NOMO-1 treated with dmso at 0.1 percent for 144 hours (cell line): ENCODE measurements around the gene GRHPR.
A peak's percentile ranks its signal among the peaks of the same experiment; 100 is the strongest.
"Not testable (repeated sequence)": the region's sequence is repeated elsewhere in the genome, so short reads cannot be mapped to it uniquely, and the experiment has no call there.

Source experiments
- DNase-seq: peaks from one replicate; lab custom pipeline; 2025; ENCODE audit not compliant: unreplicated experiment; lab: John Stamatoyannopoulos, UW

GRHPR gene

DNA sequence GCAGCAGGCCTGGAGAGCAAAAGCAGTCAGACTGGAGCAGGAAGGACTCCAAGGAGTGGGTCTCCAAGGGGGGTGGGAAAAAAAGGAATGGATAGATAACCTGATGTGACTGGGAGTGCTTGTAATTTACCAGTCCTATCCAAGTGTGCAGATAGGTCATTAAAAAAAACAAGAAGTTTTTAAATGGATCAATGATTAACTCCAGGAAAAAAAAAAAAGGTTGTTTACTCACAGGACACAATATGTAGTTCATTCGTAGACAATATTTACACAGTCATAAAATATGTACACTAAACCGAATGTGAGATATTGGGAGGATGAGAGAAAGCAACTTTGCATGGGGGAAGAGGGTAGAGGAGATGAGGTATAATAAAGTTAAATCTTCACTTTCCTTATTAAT, 22.4 kb downstream of the GRHPR start:
- no peak for DNase-seq

DNA sequence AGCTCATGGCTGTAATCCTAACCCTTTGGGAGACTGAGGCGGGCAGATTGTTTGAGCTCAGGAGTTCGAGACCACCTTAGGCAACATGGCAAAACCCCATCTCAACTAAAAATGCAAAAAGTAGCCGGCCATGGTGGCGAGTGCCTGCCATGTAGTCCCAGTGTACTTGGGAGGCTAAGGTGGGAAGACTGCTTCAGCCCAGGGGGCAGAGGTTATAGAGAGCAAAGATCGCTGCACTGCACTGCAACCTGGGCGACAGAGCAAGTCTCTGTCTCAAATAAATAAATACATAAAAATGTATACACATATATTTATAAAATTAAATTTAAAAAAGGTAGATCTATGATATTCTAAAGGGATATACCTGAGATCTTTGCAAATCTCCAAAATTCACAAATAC, 23.3 kb downstream of the GRHPR start:
- DNase-seq: no peak

DNA sequence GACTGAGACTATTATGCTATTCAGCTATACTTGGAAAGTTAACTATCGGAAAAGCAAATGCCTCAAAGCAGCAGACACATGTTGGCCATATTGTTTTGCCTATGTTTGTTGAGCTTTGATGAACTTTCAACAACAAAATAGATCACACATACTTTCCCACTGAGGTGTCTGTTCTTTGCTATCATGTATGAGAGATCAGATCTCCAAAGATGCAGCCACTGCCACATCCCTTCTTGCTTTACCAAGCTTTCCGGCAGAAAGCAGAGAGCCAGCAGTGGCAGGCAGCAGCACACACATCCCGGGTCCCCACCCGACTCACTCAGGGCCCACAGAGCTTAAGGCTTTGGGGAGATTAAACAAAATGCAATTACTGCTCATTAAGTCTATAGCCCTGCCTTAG, 23.9 kb downstream of the GRHPR start:
- no peak for DNase-seq

DNA sequence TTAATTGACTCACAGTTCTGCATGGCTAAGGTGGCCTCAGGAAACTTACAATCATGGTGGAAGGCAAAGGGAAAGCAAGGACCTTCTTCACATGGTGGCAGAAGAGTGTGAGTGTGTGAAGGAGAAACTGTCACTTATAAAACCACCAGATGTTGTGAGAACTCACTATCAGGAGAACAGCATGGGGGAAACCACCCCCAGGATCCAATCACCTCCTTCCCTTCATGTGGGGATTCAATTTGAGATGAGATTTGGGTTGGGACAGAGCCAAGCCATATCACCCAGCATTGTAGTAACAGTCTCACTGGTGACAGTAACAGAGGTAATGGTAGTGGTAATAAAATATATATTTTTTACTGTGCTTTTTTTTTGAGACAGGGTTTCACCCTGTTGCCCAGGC, 24.6 kb downstream of the GRHPR start:
- no peak for DNase-seq

DNA sequence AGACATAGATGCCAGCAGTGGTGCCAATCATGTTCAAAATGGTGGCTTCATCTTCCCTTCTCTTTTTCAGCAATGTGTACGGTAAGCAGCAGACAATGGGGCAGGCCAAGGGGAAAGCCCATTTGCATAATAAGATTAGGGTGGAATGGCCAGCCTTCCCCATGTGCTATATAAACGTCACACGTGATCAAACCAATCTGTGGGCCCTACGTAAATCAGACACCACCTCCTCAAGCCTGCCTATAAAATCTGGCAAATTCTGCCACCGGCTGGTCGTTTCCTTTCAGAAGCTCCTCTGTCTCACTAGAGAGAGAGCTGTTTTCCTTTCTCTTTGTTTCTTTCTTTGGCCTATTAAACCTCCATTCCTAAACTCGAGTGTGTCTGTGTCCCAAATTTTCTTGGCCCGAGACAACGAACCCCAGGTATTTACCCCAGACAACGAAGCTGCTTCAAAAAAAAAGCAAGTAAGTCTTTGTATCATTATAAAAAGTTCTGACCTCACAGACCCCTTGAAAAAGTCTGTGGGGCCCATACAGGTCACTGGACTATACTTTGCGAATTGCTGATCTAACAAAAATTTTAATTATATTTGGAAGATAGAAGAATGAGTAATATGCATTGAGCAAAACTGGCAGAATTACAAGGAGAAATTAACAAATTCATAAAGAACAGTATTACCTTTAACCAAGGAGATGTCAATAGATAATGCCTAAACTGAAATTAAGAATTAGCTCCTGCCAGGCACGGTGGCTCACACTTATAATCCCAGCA, 27.6 kb downstream of the GRHPR start:
- no peak for DNase-seq

DNA sequence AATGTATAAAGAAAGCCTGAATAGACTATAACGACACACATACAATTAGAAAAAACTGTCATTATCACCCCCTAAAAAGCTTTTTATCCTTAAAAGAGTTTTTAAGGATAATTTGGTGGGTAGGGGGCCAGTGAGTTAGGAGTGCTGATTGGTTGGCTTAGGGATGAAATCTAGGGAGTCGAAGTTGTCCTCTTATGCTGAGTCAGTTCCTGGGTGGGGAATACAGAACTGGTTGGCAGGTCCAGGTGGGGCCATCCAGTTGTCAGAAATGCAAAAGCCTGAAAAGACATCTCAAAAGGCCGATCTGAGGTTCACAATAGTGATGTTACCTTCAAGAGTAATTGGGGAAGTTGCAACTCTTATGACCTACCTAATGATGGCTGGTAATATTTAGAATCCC, 29.1 kb downstream of the GRHPR start:
- DNase-seq: no peak

DNA sequence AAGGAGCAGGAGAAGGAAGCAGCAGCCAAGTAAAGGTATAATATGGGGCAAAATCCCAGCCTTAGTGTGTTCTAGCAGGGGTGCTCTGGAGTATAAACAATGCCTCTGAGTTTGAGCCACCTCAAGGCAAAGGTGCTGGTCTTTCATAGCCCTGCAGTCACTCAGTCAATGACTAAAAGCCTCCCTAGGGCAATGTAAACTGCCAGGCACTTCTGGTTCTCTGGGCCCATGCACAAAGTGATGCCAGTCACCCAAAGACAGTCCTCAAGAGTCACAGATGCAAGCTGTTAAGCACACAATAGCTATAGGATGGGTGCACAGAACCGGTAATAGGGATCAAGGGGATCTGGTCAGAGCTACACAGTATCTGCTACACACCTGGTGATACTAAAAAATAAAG, 30.1 kb downstream of the GRHPR start:
- no peak for DNase-seq

DNA sequence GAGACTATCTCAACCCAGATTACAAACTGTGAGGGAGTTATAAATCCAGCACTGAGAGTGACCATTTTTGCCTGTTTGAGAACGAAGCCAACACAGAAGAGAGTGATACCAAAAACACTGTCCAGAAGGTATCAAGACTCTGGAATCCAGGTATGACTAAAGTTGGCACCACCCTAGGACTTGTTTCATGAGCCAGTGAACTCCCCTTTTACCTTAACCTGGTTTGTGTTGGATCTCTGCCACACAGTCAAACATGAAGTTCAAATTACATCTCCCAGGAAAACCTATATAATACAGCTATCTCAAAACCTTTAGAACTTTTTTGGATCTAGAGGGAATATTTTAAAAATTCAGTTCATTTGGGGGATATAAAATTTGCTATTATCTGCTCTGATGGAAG, 31.3 kb downstream of the GRHPR start:
- no peak for DNase-seq

DNA sequence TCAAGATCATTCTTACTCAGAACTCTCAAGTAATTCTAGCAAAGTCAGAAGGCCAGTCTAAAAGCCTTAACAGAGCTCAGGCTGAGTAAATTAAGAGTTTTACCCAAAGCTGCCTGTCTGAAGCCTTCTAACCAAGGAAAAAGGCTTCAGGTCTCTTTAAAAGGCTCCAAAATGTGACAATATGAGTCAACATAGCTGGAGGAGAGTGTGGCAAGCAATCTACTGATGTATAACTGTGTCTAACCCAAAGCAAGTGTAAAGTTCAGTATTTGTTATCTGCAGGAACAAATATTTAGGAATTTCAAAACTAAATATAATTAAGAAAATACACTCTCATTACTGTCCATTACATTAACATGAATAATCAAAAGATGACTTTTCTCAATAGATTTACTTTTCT, 31.7 kb downstream of the GRHPR start:
- DNase-seq: no peak

DNA sequence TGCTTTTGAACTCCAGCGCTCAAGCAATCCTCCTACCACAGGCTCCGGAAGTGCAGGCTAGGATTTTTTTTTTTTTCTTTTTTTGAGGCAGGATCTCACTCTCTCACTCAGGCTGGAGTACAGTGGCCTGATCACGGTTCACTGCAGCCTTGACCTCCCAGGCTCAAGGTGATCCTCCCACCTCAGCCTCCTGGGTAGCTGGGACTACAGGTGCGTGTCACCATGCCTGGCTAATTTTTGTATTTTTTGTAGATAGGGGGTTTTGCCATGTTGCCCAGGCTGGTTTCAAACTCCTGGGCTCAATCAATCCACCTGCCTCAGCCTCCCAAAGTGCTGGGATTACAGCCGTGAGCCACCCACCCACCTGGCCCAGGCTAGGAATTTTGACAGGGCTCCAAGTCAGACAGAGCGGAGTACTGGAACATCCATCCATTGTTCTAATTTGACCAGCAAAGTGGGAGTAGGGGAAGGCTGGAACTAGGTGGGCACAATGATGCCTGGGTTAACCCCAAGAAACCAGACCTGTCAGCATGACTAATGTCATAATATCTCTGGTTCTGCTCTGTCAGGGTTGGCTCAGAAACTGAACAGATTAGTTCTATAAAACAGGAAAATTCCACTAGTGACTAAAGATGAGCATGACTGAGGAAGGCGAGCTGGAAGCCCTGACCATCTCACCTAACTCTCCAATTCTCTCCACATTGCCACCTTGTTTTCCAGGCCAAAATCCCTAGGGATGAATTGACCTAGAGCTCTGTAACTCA, 33.6 kb downstream of the GRHPR start:
- DNase-seq: no peak

DNA sequence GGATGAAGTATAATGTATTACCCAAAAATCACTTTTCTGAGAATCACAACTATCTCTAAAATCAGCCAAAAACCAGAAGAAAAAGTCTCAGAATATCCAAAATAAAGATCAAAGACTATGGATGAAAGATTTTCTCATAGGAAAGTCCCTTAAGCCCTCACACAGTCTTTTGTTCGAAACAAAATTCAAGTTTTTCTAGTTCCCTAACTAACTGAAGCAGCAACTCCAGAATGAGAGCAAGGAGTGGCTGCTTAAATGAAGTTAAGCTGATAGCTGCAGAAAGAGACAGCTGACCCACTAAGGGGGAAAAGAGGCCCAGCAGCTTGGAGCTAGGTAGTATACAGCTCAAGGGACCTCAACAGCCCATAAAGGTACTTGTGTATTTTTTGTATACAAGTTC, 34.3 kb downstream of the GRHPR start:
- no peak for DNase-seq

DNA sequence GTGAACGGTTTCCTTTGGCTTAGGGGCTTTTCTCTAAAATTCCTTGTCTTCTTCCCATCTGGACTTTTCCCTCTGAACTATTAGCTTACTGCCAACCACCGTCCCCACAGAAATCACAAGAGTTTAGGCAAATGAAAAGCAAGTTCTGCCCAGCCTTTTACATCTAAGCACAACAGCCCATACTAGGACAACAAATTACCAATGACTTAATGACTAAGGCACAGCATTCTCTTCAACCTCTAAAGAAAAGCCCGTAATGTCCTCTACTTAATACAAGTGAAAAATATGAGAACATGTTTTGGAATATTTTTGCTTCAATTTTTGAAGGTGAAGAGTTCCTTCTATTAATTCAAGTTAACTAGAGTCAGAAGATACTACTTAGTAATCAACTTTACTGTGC, 41.5 kb downstream of the GRHPR start:
- DNase-seq: no peak

DNA sequence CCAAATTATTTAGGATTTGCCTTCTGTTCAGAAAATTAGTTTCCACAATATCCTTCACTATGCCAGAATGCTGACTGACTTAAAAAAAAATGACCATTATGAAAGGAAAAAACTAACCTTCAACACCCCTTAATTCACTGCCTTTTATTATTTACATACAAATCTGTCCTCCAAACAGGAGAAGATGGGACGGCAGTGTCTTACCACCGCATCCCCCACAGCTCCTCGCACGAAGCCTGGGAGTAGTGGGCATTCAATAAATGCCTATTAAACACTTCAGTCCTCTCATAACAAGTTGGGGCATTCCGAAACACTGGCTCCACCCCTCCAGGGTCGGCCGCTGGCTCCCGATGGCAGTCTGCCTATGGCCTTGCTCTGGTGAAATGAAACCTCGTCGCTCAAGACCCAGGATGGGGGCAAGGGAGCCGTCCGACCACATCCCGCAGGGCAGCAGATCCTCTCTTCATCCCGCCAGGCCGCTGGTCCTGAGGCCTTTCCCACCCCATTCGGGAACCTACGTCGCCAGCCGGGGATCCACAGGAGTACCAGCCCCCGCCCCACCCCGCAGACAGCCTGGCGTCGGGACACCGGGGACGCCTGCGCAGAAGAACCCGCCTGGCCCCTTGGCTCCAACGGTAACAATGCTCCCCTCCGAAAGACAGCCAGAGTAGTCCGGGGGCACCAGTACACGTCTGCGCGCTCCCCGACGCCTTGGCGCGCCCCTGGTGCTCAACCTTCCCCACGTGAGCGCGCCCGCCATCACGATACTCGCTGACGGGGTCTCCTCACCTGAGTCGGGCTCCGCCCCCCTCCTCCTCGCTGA, 42.1 kb downstream of the GRHPR start:
- DNase-seq: no peak

DNA sequence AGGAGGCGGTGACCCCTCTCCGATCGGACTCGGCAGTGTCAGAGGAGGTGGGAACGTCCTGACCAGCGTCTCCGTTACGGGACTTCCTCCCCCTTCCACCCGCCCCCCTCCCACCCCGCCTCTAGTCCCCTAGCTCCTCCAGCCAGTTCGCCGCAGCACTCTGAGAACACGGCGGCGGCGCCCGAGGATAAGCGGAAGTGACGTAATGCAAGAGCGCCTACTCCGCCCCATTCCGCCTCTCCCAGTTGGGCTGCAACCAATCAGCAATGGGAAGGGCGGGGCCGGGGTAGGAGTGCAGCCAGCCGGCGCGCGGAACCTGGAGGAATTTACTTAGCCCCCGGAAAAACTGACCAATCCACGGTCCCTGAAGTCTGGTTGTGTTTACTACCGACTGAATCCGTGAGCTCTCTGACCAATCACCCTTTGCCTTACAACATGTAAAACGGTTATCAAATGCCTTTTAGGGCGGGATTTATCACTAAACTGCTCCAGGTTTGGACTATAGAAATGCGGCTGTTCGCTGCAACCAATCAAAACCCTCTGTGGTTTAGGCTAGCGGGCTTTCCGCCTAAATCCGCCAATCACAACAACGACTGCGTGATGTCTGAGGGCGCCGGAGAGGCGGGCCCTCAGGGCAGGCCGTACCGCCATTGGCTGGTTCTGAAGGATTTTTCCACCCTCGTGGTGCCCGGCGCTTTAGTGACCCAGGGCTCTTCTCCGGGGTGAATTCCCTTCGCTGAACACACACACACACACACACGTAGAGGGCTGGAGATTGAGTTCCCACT, 42.9 kb downstream of the GRHPR start, which contains the start of gene ZBTB5:
TSS of gene ZBTB5 (minus strand) at position 202 of the 788 bp plus-strand sequence. CDS start 22,899 bp downstream, outside the sequence.
- DNase-seq: peak; percentile 93

DNA sequence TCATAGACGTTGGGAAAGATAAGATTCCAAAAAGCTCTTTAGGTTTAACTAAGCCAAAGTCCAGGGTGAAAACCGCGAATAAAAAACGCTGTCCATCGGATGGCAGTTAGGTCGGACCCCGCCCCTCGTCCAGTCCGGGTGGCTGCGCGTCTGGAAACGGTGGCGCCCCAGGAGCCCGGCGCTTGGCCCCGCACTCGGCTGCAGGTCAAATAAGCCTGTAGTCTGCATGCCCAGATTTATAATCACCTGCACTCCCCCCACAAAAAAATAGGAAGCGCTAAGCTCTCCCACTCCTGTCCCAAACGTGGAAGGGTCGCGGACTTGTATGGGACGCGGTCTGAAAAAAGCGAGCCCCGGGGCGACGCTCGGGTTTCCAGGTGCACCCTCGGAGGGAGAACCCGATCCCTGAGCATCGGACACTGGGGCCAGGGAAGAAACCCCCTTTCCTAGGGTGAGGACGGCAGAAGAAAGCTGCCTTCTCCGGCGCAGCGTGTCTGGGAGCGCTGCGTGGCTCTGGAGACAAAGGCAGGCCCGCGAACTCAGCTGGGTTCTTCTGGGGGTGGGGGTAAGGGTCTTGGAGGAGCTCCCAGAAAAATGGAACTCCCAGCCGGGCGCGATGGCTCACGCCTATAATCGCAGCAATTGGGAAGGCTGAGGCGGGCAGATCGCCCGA, 43.7 kb downstream of the GRHPR start:
- no peak for DNase-seq

DNA sequence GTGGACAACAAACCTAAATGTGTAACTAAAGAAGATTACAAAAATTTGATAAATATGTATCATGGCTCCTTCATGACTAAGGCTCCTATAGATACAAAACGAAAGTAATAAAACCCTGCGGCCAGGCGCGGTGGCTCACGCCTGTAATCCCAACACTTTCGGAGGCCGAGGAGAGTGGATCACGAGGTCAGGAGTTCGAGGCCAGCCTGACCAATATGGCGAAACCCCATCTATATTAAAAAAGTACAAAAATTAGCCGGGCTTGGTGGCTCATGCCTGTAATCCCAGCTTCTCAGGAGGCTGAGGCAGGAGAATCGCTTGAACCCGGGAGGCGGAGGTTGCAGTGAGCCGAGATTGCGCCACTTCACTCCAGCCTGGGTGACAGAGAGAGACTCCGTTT, 45.0 kb downstream of the GRHPR start:
- not testable (repeated sequence) for DNase-seq

DNA sequence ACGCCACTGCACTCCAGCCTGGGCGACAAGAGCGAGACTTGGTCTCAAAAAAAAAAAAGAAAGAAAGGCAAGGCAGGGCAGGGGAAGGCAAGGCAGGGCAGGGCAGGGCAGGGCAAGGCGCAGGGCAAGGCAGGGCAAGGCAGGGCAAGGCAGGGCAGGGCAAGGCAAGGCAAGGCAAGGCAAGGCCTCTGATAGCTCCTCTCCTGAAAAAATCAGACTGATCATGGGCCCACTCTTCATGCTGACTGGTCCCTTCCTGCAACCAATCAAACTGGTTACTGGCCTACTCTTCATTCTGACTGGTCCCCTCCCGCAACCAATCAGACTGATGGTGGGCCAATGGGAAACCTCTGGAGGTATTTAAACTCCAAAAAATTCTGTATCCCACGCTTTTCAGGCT, 46.1 kb downstream of the GRHPR start:
- DNase-seq: no peak

DNA sequence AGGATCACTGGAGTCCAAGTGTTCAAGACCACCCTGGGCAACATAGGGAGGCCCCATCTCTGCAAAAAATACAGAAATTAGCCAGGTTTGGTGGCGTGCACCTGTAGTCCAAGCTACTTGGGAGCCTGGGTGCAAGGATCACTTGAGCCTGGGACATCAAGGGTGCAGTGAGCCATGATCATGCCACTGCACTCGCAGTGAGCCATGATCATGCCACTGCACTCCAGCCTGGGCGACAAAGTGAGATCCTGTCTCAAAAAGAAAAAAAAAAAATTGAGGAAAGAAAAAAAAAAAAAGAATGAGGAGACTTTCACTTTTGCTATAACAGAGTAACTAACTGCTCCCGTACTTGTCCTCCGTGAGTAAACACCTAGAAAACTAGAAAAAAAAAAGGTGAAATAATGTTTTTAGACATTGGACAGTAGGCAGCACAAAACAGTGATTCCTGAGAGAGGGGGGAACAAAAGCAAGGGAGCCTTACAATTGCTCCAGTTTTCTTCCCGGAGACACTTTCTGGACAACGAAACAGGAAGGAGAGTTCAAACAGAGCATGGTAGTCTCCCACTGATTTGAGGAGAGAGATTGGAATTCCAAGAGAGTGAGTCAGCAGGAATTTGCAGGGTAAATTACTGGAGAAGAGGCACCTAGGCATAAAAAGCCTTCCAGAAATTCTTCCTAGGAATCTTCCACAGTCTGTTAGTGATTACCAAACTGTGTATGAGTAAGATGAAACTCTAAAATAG, 49.6 kb downstream of the GRHPR start:
- no peak for DNase-seq

DNA sequence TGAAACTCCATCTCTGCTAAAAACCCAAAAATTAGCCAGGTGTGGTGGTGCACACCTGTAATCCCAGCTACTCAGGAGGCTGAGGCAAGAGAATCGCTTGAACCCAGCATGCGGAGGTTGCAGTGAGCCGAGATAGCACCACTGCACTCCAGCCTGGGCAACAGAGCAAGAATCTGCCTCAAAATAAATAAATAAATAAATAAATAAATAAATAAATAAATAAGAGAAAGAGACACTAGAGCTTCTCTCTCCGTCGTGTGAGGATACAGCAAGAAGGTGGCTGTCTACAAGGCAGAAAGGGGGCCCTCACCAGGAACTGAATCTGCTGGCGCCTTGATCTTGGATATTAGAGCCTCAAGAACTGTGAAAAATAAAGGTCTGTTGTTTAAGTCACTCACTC, 51.5 kb downstream of the GRHPR start:
- DNase-seq: not testable (repeated sequence)

DNA sequence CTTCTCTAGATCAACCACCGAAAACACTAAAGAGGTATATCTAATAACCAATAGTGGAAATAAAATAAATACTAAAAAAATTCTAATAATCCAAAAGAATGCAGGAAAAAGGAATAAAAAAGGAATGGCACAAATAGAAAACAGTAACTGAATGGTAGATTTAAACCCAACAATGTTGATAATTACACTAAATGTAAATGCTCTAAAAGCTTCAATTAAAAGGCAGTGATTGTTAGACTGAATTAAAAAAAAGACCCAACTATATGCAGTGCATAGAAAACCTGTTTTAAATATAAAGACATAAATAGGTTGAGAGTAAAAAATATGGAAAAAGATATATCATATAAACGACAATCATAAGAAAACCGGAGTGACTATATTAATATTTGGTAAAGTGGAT, 51.9 kb downstream of the GRHPR start:
- DNase-seq: no peak
